ENCODE data around the gene HERC6. TPM values are rescaled to one million over a fixed set of nuclear protein-coding genes. Genes with fewer than 3 reads are reported as not detected.
A peak's percentile ranks its signal among the peaks of the same experiment; 100 is the strongest.
"Not testable (repeated sequence)": the region's sequence is repeated elsewhere in the genome, so short reads cannot be mapped to it uniquely, and the experiment has no call there.

The HERC6 gene
- total RNA-seq, 1 experiment from 2014 or later: 4.1 TPM

GRCh38 chr4:88367826-88368225 lies 10.8 kb upstream of the HERC6 start (continued):
- no peak for TF ChIP-seq ZNF425 (CRISPR knock-in tag; conservative IDR thresholded peaks at IDR 0.05)
- no peak for TF ChIP-seq ZNF396 (CRISPR knock-in tag; IDR thresholded peaks at IDR 0.05; ENCODE audit: borderline replicate concordance)
- TF ChIP-seq FOXP1 (CRISPR knock-in tag; IDR thresholded peaks at IDR 0.05; ENCODE audit: borderline replicate concordance): no peak
- no peak for TF ChIP-seq ESRRA (CRISPR knock-in tag; IDR thresholded peaks at IDR 0.05; ENCODE audit: borderline replicate concordance)
- no peak for TF ChIP-seq NFATC4 (CRISPR knock-in tag; IDR thresholded peaks at IDR 0.05)
- no peak for TF ChIP-seq CREM (CRISPR knock-in tag; IDR thresholded peaks at IDR 0.05)

- peak; percentile 67 for ATAC-seq
- 0 out of 2 replicates have a peak overlapping the region, but pooled peaks have one; percentile 4 for H3K27ac Mint-ChIP-seq
- peak; percentile 45 for TF ChIP-seq CTCF (IDR thresholded peaks at IDR 0.05)
- DNase-seq (ENCODE audit: low spot score); POLR2A ChIA-PET; H3K36me3 Mint-ChIP-seq; H3K9me3 Mint-ChIP-seq; H3K4me1 Mint-ChIP-seq; H3K27me3 Mint-ChIP-seq (ENCODE audit: low read depth); H3K4me3 Mint-ChIP-seq: not testable (repeated sequence)
- CTCF ChIA-PET: interaction anchor here (0.8 to 2.8 kb wide), 26 partner anchors 9 to 336 kb away, joined by 3 to 22 read pairs (median 4); partner anchors contain the start of genes HERC5, HERC6 and PYURF
Measured at GRCh38 chr4:88369180-88369812, 9.4 kb upstream of the HERC6 start.

GRCh38 chr4:88381123-88381522 lies 2.5 kb downstream of the HERC6 start:
- ChIA-PET POLR2A (interaction anchor here (0.7 kb wide), 1 partner anchor 793 kb away, joined by 5 read pairs; no protein-coding TSS in a partner anchor), CTCF (no interaction called here)
- no peaks in the 10 kb centered on the region for H3K36me3 Mint-ChIP-seq
- no peak overlapping the region for H3K27ac Mint-ChIP-seq
- DNase-seq (ENCODE audit: low spot score): no peak
- TF ChIP-seq RELA (CRISPR knock-in tag; IDR thresholded peaks at IDR 0.05; ENCODE audit: borderline replicate concordance) (no peak), MYBL2 (CRISPR knock-in tag; IDR thresholded peaks at IDR 0.05) (no peak)
- H3K27me3 Mint-ChIP-seq (ENCODE audit: low read depth): peaks cover 17% of the 10 kb centered on the region
- H3K4me1 Mint-ChIP-seq: 0 out of 2 replicates have a peak, but pooled peaks cover 6% of the 10 kb centered on the region
- ATAC-seq: no peak
- no peak overlapping the region for H3K4me3 Mint-ChIP-seq
- H3K9me3 Mint-ChIP-seq: no peaks in the 10 kb centered on the region

GRCh38 chr4:88382621-88383020 lies 4.0 kb downstream of the HERC6 start:
- H3K4me1 Mint-ChIP-seq: 0 out of 2 replicates have a peak, but pooled peaks cover 6% of the 10 kb centered on the region
- ChIA-PET CTCF (interaction anchor here (1.0 kb wide), 1 partner anchor 13 kb away, joined by 3 read pairs; no protein-coding TSS in a partner anchor), POLR2A (no interaction called here)
- no peaks in the 10 kb centered on the region for H3K36me3 Mint-ChIP-seq
- H3K27me3 Mint-ChIP-seq (ENCODE audit: low read depth): peaks cover 12% of the 10 kb centered on the region
- ATAC-seq (no peak), DNase-seq (ENCODE audit: low spot score) (no peak)
- H3K4me3 Mint-ChIP-seq: no peak overlapping the region
- no peak overlapping the region for H3K27ac Mint-ChIP-seq
- H3K9me3 Mint-ChIP-seq: no peaks in the 10 kb centered on the region
- TF ChIP-seq NFYB (CRISPR knock-in tag; conservative IDR thresholded peaks at IDR 0.05; ENCODE audit: low read depth): no peak
- no peak for TF ChIP-seq STAT6 (CRISPR knock-in tag; conservative IDR thresholded peaks at IDR 0.05; ENCODE audit: low read depth)
- no peak for TF ChIP-seq ZBTB21 (CRISPR knock-in tag; IDR thresholded peaks at IDR 0.05; ENCODE audit: borderline replicate concordance)
- no peak for TF ChIP-seq AR (CRISPR knock-in tag; IDR thresholded peaks at IDR 0.05)
- TF ChIP-seq ZNF512 (CRISPR knock-in tag; IDR thresholded peaks at IDR 0.05; ENCODE audit: borderline replicate concordance): no peak
- TF ChIP-seq ZNF232 (CRISPR knock-in tag; IDR thresholded peaks at IDR 0.05): no peak
- no peak for TF ChIP-seq NR1H2 (CRISPR knock-in tag; IDR thresholded peaks at IDR 0.05)
- no peak for TF ChIP-seq FOXJ3 (CRISPR knock-in tag; IDR thresholded peaks at IDR 0.05; ENCODE audit: borderline replicate concordance)
